ENCODE data around the gene PAN3. TPM values are rescaled to one million over a fixed set of nuclear protein-coding genes. Genes with fewer than 3 reads are reported as not detected.

The PAN3 gene
- total and polyA plus RNA-seq, 2 experiments from 2014 or later = 27.4 to 58.2 TPM

- H3K36me3 ChIP-seq (ENCODE audit: insufficient read depth) = peaks cover 17% of the 10 kb centered on the region
- Mint-ChIP-seq H3K4me3 (no peak overlapping the region), H3K27ac (no peak overlapping the region; the same call in 1 of the 2 replicates), H3K4me1 (no peaks in the 10 kb centered on the region; the same call in none of the 3 replicates), H3K9me3 (no peaks in the 10 kb centered on the region), H3K36me3 (ENCODE audit: low read depth) (peaks cover 17% of the 10 kb centered on the region), H3K27me3 (ENCODE audit: insufficient read depth, low read depth, poor library complexity) (peaks cover 10% of the 10 kb centered on the region)
- no peaks in the 10 kb centered on the region for H3K79me2 ChIP-seq (replicated peaks; ENCODE audit: insufficient read depth)
- no peak overlapping the region for H2AFZ ChIP-seq
- ATAC-seq (no peak), DNase-seq (ENCODE audit: low spot score) (no peak)
- no peak overlapping the region for H3K27ac ChIP-seq (ENCODE audit: low read depth)
- no peaks in the 10 kb centered on the region for H3K4me1 ChIP-seq (ENCODE audit: insufficient read depth)
- H3K27me3 ChIP-seq (ENCODE audit: insufficient read depth) = no peaks in the 10 kb centered on the region
- no peaks in the 10 kb centered on the region for H3K9me2 ChIP-seq (ENCODE audit: insufficient read depth)
- no peaks in the 10 kb centered on the region for H3F3A ChIP-seq (replicated peaks; ENCODE audit: low read depth)
- 0 out of 4 replicates have a peak, but pooled peaks of 1 of the 2 experiments have one; percentile 10 for TF ChIP-seq CTCF (conservative IDR thresholded peaks at IDR 0.05; ENCODE audit: low read depth in 2 of 2)
- TF ChIP-seq ETS1 (IDR thresholded peaks at IDR 0.05) = no peak
- no peak overlapping the region for H3K4me2 ChIP-seq
- H3K4me3 ChIP-seq = no peak overlapping the region
- no peaks in the 10 kb centered on the region for H4K20me1 ChIP-seq (replicated peaks; ENCODE audit: insufficient read depth)
Observed at GRCh38 chr13:28319528-28319927, 181.2 kb downstream of the PAN3 start.

GRCh38 chr13:28320209-28320608 lies 181.9 kb downstream of the PAN3 start:
- H3K27me3 Mint-ChIP-seq (ENCODE audit: insufficient read depth, low read depth, poor library complexity) = peaks cover 11% of the 10 kb centered on the region
- H3K4me3 Mint-ChIP-seq = no peak overlapping the region
- no peaks in the 10 kb centered on the region for H3F3A ChIP-seq (replicated peaks; ENCODE audit: low read depth)
- no peaks in the 10 kb centered on the region for H3K9me2 ChIP-seq (ENCODE audit: insufficient read depth)
- no peaks in the 10 kb centered on the region for H3K27me3 ChIP-seq (ENCODE audit: insufficient read depth)
- no peaks in the 10 kb centered on the region for H3K79me2 ChIP-seq (replicated peaks; ENCODE audit: insufficient read depth)
- H2AFZ ChIP-seq = no peak overlapping the region
- H3K9me3 Mint-ChIP-seq = no peaks in the 10 kb centered on the region
- no peak for DNase-seq (ENCODE audit: low spot score)
- no peaks in the 10 kb centered on the region for H3K4me1 ChIP-seq (ENCODE audit: insufficient read depth)
- no peaks in the 10 kb centered on the region for H4K20me1 ChIP-seq (replicated peaks; ENCODE audit: insufficient read depth)
- peaks cover 17% of the 10 kb centered on the region for H3K36me3 Mint-ChIP-seq (ENCODE audit: low read depth)
- TF ChIP-seq CREB1 (CRISPR knock-in tag; IDR thresholded peaks at IDR 0.05; ENCODE audit: low read depth) = no peak
- TF ChIP-seq REST (IDR thresholded peaks at IDR 0.05; ENCODE audit: unreplicated experiment) = no peak
- TF ChIP-seq CTCF (conservative IDR thresholded peaks at IDR 0.05; ENCODE audit: low read depth in 2 of 2) = no peak
- no peak for TF ChIP-seq ZNF331 (CRISPR knock-in tag; IDR thresholded peaks at IDR 0.05; ENCODE audit: low read depth)
- TF ChIP-seq EZH2phosphoT487 (IDR thresholded peaks at IDR 0.05; ENCODE audit: unreplicated experiment) = no peak
- TF ChIP-seq JUNB (IDR thresholded peaks at IDR 0.05; ENCODE audit: unreplicated experiment) = no peak
- TF ChIP-seq STAT1 (IDR thresholded peaks at IDR 0.05; ENCODE audit: unreplicated experiment) = no peak
- TF ChIP-seq NANOG (IDR thresholded peaks at IDR 0.05; ENCODE audit: borderline replicate concordance) = no peak
- no peak for ATAC-seq
- H3K4me3 ChIP-seq = no peak overlapping the region
- no peak overlapping the region for H3K27ac ChIP-seq (ENCODE audit: low read depth)
- H3K4me2 ChIP-seq = no peak overlapping the region
- no peak overlapping the region for H3K27ac Mint-ChIP-seq
- H3K36me3 ChIP-seq (ENCODE audit: insufficient read depth) = peaks cover 17% of the 10 kb centered on the region
- no peaks in the 10 kb centered on the region; the same call in none of the 3 replicates for H3K4me1 Mint-ChIP-seq

Data from GM23338 (cell line).